H1 (cell line): ENCODE results near the gene ASS1. TPM values are rescaled to one million over a fixed set of nuclear protein-coding genes. Genes with fewer than 3 reads are reported as not detected.

Experiments used
- FOSL1 ChIP-seq: IDR thresholded peaks from 2 replicates; pipeline ENCODE4 v1.6.1; 2011; ENCODE audit warnings: mild to moderate bottlenecking, low read depth, low read length, moderate library complexity; ENCODE audit not compliant: insufficient read depth
- KDM1A ChIP-seq: fragments of 200-600, 300-600 bp; sonication (generic); IDR thresholded peaks from 2 replicates; pipeline ENCODE4 v1.7.1; 2016; ENCODE audit warnings: mild to moderate bottlenecking, low read length, borderline replicate concordance
- polyA plus RNA-seq, 7 experiments: library from polyadenylated mRNA; depleted of rRNA in 3 of 7; stranded (reverse) in 5 of 7; unstranded in 2 of 7; fragments of >200 nt in 5 of 7; fragments of 200-250 nt in 2 of 7; gene quantifications; 1 replicate in 5 of 7; 2 replicates in 1 of 7; 4 replicates in 1 of 7; pipeline versions ENCODE4 v1.2.1 to v1.2.3, GENCODE V29; 2011 to 2013; ENCODE audit warnings: missing spikeins in 2 of 7, mixed read lengths in 2 of 7
- total RNA-seq: library from RNA; stranded (reverse); fragmentation: NEBNext Ultra II Directional; extraction: Animal tissue kit (Norgen Biotek cat#: 25700); gene quantifications from 2 replicates; pipeline ENCODE4 v1.2.1, GENCODE V29; 2021

The ASS1 gene
- total and polyA plus RNA-seq, 2 of the 8 experiments (the other 6 are each of a cell fraction or from before 2014, with no cell fraction given) = 108 to 296 TPM

DNA sequence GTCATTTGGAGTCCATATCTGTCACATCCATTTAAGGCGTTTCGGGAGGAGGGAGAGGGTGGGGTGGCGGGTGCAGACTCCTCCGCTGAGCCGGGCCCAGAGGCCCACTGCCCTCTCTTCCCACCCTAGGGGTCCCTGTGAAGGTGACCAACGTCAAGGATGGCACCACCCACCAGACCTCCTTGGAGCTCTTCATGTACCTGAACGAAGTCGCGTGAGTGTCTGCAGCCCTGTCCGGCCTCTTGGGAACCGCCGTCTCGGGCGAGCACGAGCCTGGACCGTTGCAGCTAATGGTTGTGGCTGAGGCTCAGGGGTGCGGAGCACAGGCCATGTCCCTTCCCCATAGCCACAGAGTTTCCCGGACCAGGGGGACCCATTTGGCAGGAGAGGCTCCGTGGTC is 34.8 kb downstream of the ASS1 start (continued):
- no peak for TF ChIP-seq FOSL1
- TF ChIP-seq KDM1A = no peak
